ENCODE measurements around the gene MAB21L2.

MAB21L2 gene

DNA sequence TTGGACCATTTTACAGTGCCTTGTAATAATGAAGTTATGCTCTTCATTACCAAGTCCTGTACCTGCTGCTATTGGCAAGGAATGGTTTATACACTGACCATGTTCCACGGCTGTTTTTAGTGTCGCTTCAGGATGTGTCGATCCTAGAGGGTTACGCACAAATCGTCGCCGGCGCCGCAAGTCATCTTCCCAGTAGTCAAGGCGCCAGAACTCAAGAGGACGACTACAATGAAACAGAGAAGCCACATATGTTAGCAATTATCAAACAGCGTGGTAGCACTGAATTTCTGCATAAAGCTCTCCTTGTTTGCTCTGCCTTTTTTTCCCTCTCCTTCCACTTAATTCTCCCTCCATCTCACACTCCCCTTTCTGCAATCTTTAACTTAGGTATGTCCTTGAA is 17.0 kb downstream of the MAB21L2 start:
- Histone ChIP-seq H3K9me2 (replicated peaks; ENCODE audit: low read depth, low read length) (no peaks in the 10 kb centered on the region), H3K4me1 (ENCODE audit: insufficient read depth, low read length, poor library complexity, severe bottlenecking) (peaks cover under 1% of the 10 kb centered on the region), H3K36me3 (ENCODE audit: insufficient read depth, low read length) (peaks cover 9% of the 10 kb centered on the region; the same call in 1 of the 2 replicates), H3K79me2 (ENCODE audit: insufficient read depth, low read length) (no peaks in the 10 kb centered on the region), H3K4me3 (ENCODE audit: low read length, poor library complexity, severe bottlenecking) (no peak overlapping the region), H4K20me1 (ENCODE audit: insufficient read depth, low read length, poor library complexity, severe bottlenecking) (no peaks in the 10 kb centered on the region), H3K4me2 (ENCODE audit: low read depth, low read length, poor library complexity, severe bottlenecking) (no peak overlapping the region), H3K9ac (ENCODE audit: low read depth, low read length, poor library complexity, severe bottlenecking) (no peak overlapping the region), H2AFZ (ENCODE audit: low read length) (no peak overlapping the region), H3F3A (ENCODE audit: low read depth) (no peaks in the 10 kb centered on the region), H3K27me3 (ENCODE audit: insufficient read depth, low read length, poor library complexity, severe bottlenecking) (no peaks in the 10 kb centered on the region), H3K9me3 (ENCODE audit: insufficient read depth, low read depth, low read length) (no peaks in the 10 kb centered on the region)
- no peak for TF ChIP-seq EZH2phosphoT487 (IDR thresholded peaks at IDR 0.05; ENCODE audit: borderline replicate concordance)
- TF ChIP-seq, protein P1, sequence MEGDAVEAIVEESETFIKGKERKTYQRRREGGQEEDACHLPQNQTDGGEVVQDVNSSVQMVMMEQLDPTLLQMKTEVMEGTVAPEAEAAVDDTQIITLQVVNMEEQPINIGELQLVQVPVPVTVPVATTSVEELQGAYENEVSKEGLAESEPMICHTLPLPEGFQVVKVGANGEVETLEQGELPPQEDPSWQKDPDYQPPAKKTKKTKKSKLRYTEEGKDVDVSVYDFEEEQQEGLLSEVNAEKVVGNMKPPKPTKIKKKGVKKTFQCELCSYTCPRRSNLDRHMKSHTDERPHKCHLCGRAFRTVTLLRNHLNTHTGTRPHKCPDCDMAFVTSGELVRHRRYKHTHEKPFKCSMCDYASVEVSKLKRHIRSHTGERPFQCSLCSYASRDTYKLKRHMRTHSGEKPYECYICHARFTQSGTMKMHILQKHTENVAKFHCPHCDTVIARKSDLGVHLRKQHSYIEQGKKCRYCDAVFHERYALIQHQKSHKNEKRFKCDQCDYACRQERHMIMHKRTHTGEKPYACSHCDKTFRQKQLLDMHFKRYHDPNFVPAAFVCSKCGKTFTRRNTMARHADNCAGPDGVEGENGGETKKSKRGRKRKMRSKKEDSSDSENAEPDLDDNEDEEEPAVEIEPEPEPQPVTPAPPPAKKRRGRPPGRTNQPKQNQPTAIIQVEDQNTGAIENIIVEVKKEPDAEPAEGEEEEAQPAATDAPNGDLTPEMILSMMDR (conservative IDR thresholded peaks at IDR 0.05; ENCODE audit: low read length), result no peak

DNA sequence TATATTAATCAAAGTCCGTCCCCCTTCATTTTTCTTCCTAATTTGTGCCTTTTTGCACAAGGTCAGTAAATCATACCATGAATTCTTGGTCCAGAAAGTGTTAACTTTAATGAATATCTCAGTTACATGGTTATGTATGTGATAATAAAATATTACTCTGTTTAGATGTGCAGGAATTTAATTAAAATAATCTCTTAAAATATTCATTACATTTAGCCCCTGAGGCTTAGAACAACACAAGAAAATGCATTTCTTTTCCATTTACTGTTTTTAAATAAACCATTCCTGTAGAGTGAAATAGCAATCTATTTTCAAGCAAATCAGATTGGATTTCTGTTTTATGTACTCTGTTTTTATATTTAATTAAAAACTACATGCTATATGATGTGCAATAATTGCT is 17.6 kb downstream of the MAB21L2 start:
- no peak overlapping the region for H3K4me2 ChIP-seq (ENCODE audit: low read depth, low read length, poor library complexity, severe bottlenecking)
- H3F3A ChIP-seq (ENCODE audit: low read depth), result no peaks in the 10 kb centered on the region
- no peaks in the 10 kb centered on the region for H4K20me1 ChIP-seq (ENCODE audit: insufficient read depth, low read length, poor library complexity, severe bottlenecking)
- H3K9me2 ChIP-seq (replicated peaks; ENCODE audit: low read depth, low read length), result no peaks in the 10 kb centered on the region
- TF ChIP-seq, protein P1 (conservative IDR thresholded peaks at IDR 0.05; ENCODE audit: low read length), result no peak
- no peak overlapping the region for H3K9ac ChIP-seq (ENCODE audit: low read depth, low read length, poor library complexity, severe bottlenecking)
- H3K36me3 ChIP-seq (ENCODE audit: insufficient read depth, low read length), result peaks cover 9% of the 10 kb centered on the region; the same call in 1 of the 2 replicates
- no peaks in the 10 kb centered on the region for H3K79me2 ChIP-seq (ENCODE audit: insufficient read depth, low read length)
- H3K27me3 ChIP-seq (ENCODE audit: insufficient read depth, low read length, poor library complexity, severe bottlenecking), result no peaks in the 10 kb centered on the region
- H2AFZ ChIP-seq (ENCODE audit: low read length), result no peak overlapping the region
- no peak overlapping the region for H3K4me3 ChIP-seq (ENCODE audit: low read length, poor library complexity, severe bottlenecking)
- H3K9me3 ChIP-seq (ENCODE audit: insufficient read depth, low read depth, low read length), result no peaks in the 10 kb centered on the region
- H3K4me1 ChIP-seq (ENCODE audit: insufficient read depth, low read length, poor library complexity, severe bottlenecking), result no peaks in the 10 kb centered on the region

DNA sequence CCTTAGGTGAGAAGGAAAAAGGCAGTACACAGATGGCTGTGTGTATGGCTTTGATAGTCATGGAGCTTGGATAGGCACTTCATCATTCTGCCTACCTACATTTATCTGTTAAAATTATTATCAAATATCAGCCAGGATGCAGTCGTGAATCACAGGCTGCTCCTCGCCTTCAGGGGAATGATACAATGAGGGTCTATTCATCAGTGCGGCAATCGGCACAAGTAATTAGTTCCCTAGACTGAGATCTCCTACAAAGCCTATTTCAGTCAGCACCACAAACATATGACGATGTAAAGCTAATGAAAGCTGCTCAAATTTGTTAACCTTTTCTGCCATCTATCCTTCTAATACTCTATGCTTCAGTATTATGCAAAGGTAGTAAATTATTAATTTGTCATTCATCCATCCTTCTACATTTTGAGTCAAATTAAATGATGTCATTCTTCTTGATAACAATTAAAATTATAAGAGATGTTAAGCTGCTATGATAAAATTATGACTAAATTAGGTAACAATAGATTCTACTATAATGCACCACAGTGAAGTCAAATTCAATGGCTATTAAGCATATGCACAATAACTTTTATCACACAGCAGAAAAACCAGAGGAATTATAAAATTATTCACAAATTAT is 19.0 kb downstream of the MAB21L2 start:
- H3K9ac ChIP-seq (ENCODE audit: low read depth, low read length, poor library complexity, severe bottlenecking), result no peak overlapping the region
- TF ChIP-seq, protein P1 (conservative IDR thresholded peaks at IDR 0.05; ENCODE audit: low read length), result no peak
- TF ChIP-seq EZH2phosphoT487 (IDR thresholded peaks at IDR 0.05; ENCODE audit: borderline replicate concordance), result no peak

More for the DNA sequence above, 19.0 kb downstream of the MAB21L2 start:
- Histone ChIP-seq H3K4me2 (ENCODE audit: low read depth, low read length, poor library complexity, severe bottlenecking) (no peak overlapping the region), H4K20me1 (ENCODE audit: insufficient read depth, low read length, poor library complexity, severe bottlenecking) (no peaks in the 10 kb centered on the region), H3F3A (ENCODE audit: low read depth) (no peaks in the 10 kb centered on the region), H3K79me2 (ENCODE audit: insufficient read depth, low read length) (no peaks in the 10 kb centered on the region), H3K9me3 (ENCODE audit: insufficient read depth, low read depth, low read length) (no peaks in the 10 kb centered on the region), H3K4me1 (ENCODE audit: insufficient read depth, low read length, poor library complexity, severe bottlenecking) (no peaks in the 10 kb centered on the region), H3K9me2 (replicated peaks; ENCODE audit: low read depth, low read length) (no peaks in the 10 kb centered on the region), H3K27me3 (ENCODE audit: insufficient read depth, low read length, poor library complexity, severe bottlenecking) (no peaks in the 10 kb centered on the region), H3K36me3 (ENCODE audit: insufficient read depth, low read length) (peaks cover 9% of the 10 kb centered on the region; the same call in 1 of the 2 replicates), H2AFZ (ENCODE audit: low read length) (no peak overlapping the region), H3K4me3 (ENCODE audit: low read length, poor library complexity, severe bottlenecking) (no peak overlapping the region)

Measured in Loucy (cell line).